Panc1 (cell line): Measurements from ENCODE around the gene SLC9A8.

Source experiments
- CTCF ChIP-seq: fragments of 450-650 bp; IDR thresholded peaks from 2 replicates; pipeline ENCODE4 v1.5.1; 2017; ENCODE audit warnings: mild to moderate bottlenecking
- REST ChIP-seq, 2 experiments: IDR thresholded peaks; 2 replicates each; pipeline ENCODE4 v1.6.1; 2011 to 2012; ENCODE audit warnings: low read depth in 2 of 2, control low read depth in 1 of 2, low read length in 1 of 2, mild to moderate bottlenecking in 1 of 2, moderate library complexity in 1 of 2; ENCODE audit not compliant: insufficient read depth in 1 of 2
- SIN3A ChIP-seq: IDR thresholded peaks from 2 replicates; pipeline ENCODE4 v1.6.1; 2012; ENCODE audit warnings: low read depth, mild to moderate bottlenecking, low read length, moderate library complexity, borderline replicate concordance; ENCODE audit not compliant: insufficient read depth

GRCh38 chr20:49894073-49894470, 81.4 kb downstream of the SLC9A8 start:
- TF ChIP-seq REST (IDR thresholded peaks at IDR 0.05; ENCODE audit: insufficient read depth in 1 of 2, low read depth in 2 of 2, low read length in 1 of 2) (no peak), CTCF (no peak), SIN3A (no peak)
